ENCODE results near the gene NKX1-1.

Gene NKX1-1

DNA sequence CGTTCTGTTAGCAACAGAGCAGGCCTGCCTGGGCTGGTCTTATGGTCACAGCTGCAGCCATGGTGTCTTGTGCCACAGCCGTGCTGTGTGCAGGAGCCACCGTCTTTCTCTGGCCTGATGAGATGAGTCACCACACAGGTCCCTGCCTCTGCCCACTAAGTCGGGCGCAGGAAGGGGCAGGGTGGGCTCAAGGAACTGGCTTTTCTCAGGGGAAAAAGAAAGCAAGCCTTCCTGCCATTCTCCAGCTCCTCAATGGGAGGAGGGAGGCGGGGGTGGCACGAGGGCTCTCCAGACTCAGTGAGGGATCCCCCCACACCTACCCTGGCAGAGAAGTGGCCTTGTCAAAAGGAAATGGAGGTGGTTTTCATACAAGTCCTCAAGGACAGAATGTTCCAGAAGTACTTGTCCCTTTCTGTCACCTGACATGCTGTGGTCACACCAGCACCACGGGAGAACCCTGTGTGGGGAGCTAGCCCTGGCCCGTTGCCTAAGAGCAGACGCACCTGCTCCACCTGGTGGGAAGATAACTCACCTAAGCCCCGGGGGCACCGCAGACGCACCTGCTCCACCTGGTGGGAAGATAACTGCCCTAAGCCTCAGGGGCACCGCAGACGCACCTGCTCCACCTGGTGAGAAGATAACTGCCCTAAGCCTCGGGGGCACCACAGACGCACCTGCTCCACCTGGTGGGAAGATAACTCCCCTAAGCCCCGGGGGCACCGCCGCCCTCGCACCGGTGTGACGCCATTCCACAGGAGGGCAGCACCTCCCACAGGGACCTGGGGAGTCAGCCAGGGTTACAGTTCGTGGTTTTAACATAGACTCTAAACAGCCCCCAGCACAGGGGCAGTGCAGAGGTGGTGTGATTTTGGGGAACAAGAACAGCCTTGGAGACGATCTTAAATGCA, 40.7 kb downstream of the NKX1-1 start:
- Mint-ChIP-seq H3K27me3 (no peaks in the 10 kb centered on the region), H3K36me3 (no peaks in the 10 kb centered on the region), H3K4me1 (no peaks in the 10 kb centered on the region), H3K9me3 (no peaks in the 10 kb centered on the region), H3K4me3 (no peak overlapping the region), H3K27ac (no peak overlapping the region)

- Mint-ChIP-seq H3K27ac (no peak overlapping the region), H3K36me3 (no peaks in the 10 kb centered on the region), H3K4me1 (no peaks in the 10 kb centered on the region), H3K4me3 (no peak overlapping the region), H3K9me3 (no peaks in the 10 kb centered on the region), H3K27me3 (no peaks in the 10 kb centered on the region)
Measured at GRCh38 chr4:1364748-1365147, 41.5 kb downstream of the NKX1-1 start.

DNA sequence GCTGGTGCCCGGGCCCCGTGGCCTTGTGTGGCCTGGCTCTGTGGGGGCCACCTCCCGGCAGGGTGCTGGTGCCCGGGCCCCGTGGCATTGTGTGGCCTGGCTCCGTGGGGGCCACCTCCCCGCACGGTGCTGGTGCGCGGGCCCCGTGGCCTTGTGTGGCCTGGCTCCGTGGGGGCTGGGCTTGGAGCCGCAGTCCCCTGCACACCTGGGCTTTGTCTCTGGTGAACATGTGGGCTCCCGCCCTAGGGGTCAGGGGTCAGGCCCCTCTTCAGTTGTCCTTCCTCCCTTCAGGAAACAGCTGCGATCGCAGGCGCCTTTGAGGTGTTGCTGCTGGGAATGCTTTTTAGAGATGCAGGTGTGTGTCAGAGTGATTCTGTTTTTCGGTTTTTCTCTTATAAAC, 42.0 kb downstream of the NKX1-1 start:
- H3K9me3 Mint-ChIP-seq: no peaks in the 10 kb centered on the region
- no peaks in the 10 kb centered on the region for H3K4me1 Mint-ChIP-seq
- H3K36me3 Mint-ChIP-seq: no peaks in the 10 kb centered on the region
- H3K4me3 Mint-ChIP-seq: no peak overlapping the region
- H3K27ac Mint-ChIP-seq: no peak overlapping the region
- H3K27me3 Mint-ChIP-seq: no peaks in the 10 kb centered on the region

GRCh38 chr4:1363513-1363912, 42.7 kb downstream of the NKX1-1 start:
- no peaks in the 10 kb centered on the region for H3K27me3 Mint-ChIP-seq
- H3K36me3 Mint-ChIP-seq: no peaks in the 10 kb centered on the region
- no peak overlapping the region for H3K27ac Mint-ChIP-seq
- no peaks in the 10 kb centered on the region for H3K4me1 Mint-ChIP-seq
- no peak overlapping the region for H3K4me3 Mint-ChIP-seq
- no peaks in the 10 kb centered on the region for H3K9me3 Mint-ChIP-seq

DNA sequence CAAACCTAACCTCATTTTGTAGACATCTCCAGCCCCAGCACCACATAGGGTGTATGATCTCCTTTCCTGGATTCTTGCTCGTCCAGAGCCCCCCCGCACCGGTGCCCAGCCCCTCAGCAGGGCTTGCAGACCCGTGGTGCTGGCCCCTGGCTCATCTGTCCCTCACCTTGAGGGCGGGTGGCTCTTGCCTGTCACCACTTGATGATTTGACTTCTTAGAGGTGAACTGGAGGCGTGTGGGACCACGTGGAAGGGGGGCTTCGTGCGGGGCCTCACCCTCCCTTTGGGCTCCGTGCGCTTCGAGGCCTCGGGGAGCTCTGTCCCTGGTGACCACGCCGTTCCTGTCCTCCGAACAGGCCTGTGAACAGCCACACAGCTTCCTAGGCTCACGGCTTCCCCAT, 43.7 kb downstream of the NKX1-1 start:
- no peaks in the 10 kb centered on the region for H3K9me3 Mint-ChIP-seq
- no peak overlapping the region for H3K4me3 Mint-ChIP-seq
- no peaks in the 10 kb centered on the region for H3K36me3 Mint-ChIP-seq
- H3K27ac Mint-ChIP-seq: no peak overlapping the region
- no peaks in the 10 kb centered on the region for H3K4me1 Mint-ChIP-seq
- no peaks in the 10 kb centered on the region for H3K27me3 Mint-ChIP-seq

DNA sequence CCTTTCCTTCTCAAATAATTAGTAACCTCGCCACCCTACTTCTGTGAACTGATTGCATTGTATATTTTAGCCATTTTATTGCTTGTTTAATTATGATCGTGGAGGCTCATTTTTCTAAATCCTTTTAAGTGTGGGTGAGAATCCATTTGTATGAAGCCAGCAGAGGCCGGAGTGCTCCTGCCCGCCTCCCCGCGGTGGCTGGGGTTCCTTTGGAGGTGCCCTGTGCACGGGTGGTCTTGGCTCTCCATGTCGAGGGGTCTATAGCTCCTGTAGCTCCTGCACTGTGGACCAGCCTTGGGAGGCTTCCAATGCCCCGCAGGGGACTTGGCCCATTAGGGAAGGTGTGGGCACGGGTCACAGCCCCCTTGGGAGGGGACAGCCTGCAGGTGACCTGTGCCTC, 44.2 kb downstream of the NKX1-1 start:
- Mint-ChIP-seq H3K27ac (no peak overlapping the region), H3K4me3 (no peak overlapping the region), H3K27me3 (no peaks in the 10 kb centered on the region), H3K4me1 (no peaks in the 10 kb centered on the region), H3K36me3 (no peaks in the 10 kb centered on the region), H3K9me3 (no peaks in the 10 kb centered on the region)

GRCh38 chr4:1361431-1361830, 44.8 kb downstream of the NKX1-1 start:
- no peak overlapping the region for H3K4me3 Mint-ChIP-seq

DNA sequence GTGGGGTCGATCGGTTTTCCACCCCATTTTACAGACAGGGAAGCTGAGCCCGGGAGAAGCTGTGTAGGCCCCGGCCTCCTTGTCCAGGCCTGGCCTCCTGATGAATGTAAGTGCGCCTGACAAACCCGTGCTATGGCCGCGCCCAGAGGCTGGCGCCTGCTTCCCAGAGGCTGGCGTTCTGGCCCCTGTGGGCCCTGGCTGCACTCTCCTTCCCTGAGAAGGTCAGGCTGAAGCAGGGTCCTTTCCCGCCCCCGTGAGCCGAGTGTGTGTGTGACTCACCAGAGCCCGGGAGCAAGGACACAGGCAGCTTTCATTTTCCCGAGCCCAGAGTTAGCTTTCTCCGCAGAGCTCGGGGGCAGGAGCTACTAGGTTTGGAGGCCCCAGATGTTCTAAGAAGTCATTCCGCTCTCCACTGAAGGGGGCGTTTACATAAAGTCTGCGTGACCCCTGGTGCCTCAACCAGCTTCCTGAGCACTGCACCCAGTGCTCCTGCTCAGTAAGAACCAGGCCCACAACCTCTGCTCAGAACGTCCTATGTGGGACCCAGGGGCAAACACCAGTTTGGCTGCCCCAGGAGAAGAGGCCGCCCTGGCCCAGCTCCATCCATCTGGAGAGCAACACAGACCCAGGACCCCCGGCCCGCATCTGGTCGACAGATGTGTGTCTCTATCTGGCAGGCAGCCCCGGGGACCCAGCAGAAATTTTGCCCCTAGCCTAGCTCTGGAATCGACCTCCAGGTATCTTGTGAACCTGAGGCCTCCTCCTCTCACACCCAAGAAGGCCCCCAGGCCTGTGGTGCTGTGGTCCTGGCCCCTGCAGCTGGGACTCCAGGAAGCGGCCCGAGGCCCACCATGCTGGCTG, 45.6 kb downstream of the NKX1-1 start:
- no peaks in the 10 kb centered on the region for H3K9me3 Mint-ChIP-seq

More at GRCh38 chr4:1361431-1361830, 44.8 kb downstream of the NKX1-1 start:
- no peaks in the 10 kb centered on the region for H3K9me3 Mint-ChIP-seq
- H3K27ac Mint-ChIP-seq: no peak overlapping the region
- no peaks in the 10 kb centered on the region for H3K27me3 Mint-ChIP-seq
- H3K36me3 Mint-ChIP-seq: no peaks in the 10 kb centered on the region
- no peaks in the 10 kb centered on the region for H3K4me1 Mint-ChIP-seq

DNA sequence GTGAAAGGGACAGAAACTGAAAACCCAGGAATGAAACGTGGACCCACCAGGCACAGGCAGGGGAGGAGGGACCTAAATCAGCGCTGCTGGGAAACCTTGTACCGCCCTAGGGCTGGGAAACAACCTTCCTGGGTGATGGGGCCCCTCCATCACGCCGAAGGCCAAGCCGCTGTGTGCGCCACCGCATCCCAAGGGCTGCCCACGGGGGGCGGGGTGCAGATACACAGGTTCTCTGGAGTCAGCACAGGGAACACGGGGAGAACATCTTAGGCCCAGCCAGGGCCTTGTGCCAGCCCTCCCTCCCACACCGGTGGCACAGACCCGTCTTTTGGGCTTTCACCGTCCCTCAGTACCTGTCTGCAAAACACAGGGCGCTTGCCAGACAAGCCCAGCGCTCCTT, 46.3 kb downstream of the NKX1-1 start:
- Mint-ChIP-seq H3K4me3 (no peak overlapping the region), H3K27ac (no peak overlapping the region), H3K9me3 (no peaks in the 10 kb centered on the region), H3K36me3 (peaks cover 2% of the 10 kb centered on the region), H3K27me3 (no peaks in the 10 kb centered on the region), H3K4me1 (no peaks in the 10 kb centered on the region)

More for the DNA sequence above, 45.6 kb downstream of the NKX1-1 start:
- Mint-ChIP-seq H3K27me3 (no peaks in the 10 kb centered on the region), H3K27ac (no peak overlapping the region), H3K36me3 (peaks cover 2% of the 10 kb centered on the region), H3K4me1 (no peaks in the 10 kb centered on the region), H3K4me3 (no peak overlapping the region)

- no peaks in the 10 kb centered on the region for H3K9me3 Mint-ChIP-seq
- H3K4me3 Mint-ChIP-seq: no peak overlapping the region
- H3K36me3 Mint-ChIP-seq: peaks cover 2% of the 10 kb centered on the region
- no peak overlapping the region for H3K27ac Mint-ChIP-seq
- H3K4me1 Mint-ChIP-seq: no peaks in the 10 kb centered on the region
- H3K27me3 Mint-ChIP-seq: no peaks in the 10 kb centered on the region
Measured at GRCh38 chr4:1359144-1359501, 47.1 kb downstream of the NKX1-1 start.

GRCh38 chr4:1358421-1359143, 47.7 kb downstream of the NKX1-1 start:
- H3K27ac Mint-ChIP-seq: no peak overlapping the region

GRCh38 chr4:1357356-1358248, 48.6 kb downstream of the NKX1-1 start:
- Mint-ChIP-seq H3K27me3 (no peaks in the 10 kb centered on the region), H3K36me3 (peaks cover 2% of the 10 kb centered on the region), H3K4me3 (no peak overlapping the region), H3K9me3 (no peaks in the 10 kb centered on the region), H3K27ac (no peak overlapping the region), H3K4me1 (no peaks in the 10 kb centered on the region)

More at GRCh38 chr4:1358421-1359143, 47.7 kb downstream of the NKX1-1 start:
- Mint-ChIP-seq H3K4me1 (no peaks in the 10 kb centered on the region), H3K9me3 (no peaks in the 10 kb centered on the region), H3K4me3 (no peak overlapping the region), H3K27me3 (no peaks in the 10 kb centered on the region), H3K36me3 (peaks cover 2% of the 10 kb centered on the region)

DNA sequence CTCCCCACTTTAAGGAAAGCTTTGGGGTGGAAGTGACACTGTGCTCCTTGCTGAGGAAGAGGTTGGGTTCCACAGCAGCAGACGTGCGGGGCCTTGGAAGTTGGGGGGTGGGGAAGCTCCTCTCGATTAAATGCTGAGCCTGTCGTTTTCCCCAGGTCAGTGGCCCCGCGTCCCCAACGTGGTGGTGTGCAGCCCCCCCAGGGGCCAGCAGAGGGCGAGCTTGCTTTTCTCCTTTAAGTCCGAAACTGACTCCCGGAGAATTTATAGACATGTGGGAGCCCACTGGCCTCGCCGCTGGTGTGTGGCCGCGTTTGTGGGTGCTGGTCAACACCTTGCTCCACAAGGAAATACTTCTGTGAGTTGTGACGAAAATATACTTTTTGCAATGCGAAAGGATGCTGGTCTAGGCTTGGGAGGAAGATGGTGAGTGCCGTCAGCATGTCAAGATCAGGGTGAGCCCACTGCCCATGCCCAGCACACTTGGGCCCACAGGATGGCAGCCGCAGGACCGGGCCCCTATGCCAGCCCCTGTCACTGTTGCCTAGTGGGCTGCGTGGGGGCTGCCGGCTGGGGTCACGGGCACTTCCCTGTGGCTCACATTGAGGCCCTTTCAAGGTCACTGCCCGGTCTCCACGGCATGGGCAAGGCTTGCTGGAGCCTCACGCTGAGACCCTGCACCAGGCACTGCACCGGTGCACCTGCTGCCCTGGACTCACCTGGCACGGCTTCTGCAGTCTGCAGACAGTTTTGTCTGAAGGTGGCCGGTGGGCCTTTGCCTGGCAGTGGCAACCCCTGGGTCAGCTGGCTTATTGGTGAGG, 49.9 kb downstream of the NKX1-1 start:
- H3K9me3 Mint-ChIP-seq: no peaks in the 10 kb centered on the region
- no peak overlapping the region for H3K27ac Mint-ChIP-seq
- peaks cover 2% of the 10 kb centered on the region for H3K36me3 Mint-ChIP-seq

DNA sequence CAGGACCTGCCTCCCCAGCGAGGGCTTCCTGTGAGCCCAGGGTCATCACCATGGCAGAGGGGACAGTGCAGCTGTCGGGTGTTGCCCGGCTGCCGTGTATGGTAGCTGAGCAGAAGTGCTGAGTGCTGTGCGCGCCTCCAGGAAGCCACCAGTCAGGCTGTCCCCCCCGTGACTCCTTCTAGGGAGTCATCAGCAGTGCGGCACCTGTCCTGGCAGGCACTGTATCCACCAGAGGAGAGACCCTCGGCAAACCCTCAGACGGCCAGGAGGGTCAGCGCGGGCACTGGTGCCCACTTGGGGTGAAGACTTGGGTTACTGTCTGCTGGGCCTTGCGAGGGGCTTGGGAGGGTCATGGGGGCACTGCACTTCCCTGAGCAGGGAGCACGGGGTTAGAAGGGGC, 50.9 kb downstream of the NKX1-1 start:
- no peak overlapping the region for H3K4me3 Mint-ChIP-seq
- no peak overlapping the region for H3K27ac Mint-ChIP-seq
- no peaks in the 10 kb centered on the region for H3K9me3 Mint-ChIP-seq
- H3K4me1 Mint-ChIP-seq: peaks cover 10% of the 10 kb centered on the region
- no peaks in the 10 kb centered on the region for H3K27me3 Mint-ChIP-seq
- peaks cover 2% of the 10 kb centered on the region for H3K36me3 Mint-ChIP-seq

More for the DNA sequence above, 49.9 kb downstream of the NKX1-1 start:
- peaks cover 7% of the 10 kb centered on the region for H3K4me1 Mint-ChIP-seq
- no peaks in the 10 kb centered on the region for H3K27me3 Mint-ChIP-seq
- no peak overlapping the region for H3K4me3 Mint-ChIP-seq
